Right ventricle myocardium superior (tissue), 1 donor: Measurements from ENCODE around the gene C16orf78. TPM values are rescaled to one million over a fixed set of nuclear protein-coding genes. Genes with fewer than 3 reads are reported as not detected.

ENCODE experiments used
- ATAC-seq: fragments of 200-7000 bp; cut with Tn5 transposase; one replicate; pipeline ENCODE4 v1.9.1; 2020; ENCODE audit warnings: mild to moderate bottlenecking; ENCODE audit not compliant: poor library complexity
- DNase-seq: peaks from one replicate; pipeline ENCODE4 v3.0.0-alpha.2; 2020
- intact Hi-C: fragments of 100-400 bp; cut with DNase I; formaldehyde crosslinking; loops from one replicate; pipeline ENCODE4 v1.11.2; 2022
- long read RNA-seq: library from polyadenylated mRNA; unstranded; transcript quantifications from one replicate; pipeline ENCODE4 v2.0.0, GENCODE V29; 2021
- total RNA-seq: library from RNA; stranded (reverse); fragmentation: NEBNext Ultra II Directional; extraction: Animal tissue kit (Norgen Biotek cat#: 25700); gene quantifications from one replicate; pipeline ENCODE4 v1.2.1, GENCODE V29; 2021
- donor health status: DM: no; HTN: yes; CAD: no; lungs with severe emphysema.

C16orf78 gene, protein sequence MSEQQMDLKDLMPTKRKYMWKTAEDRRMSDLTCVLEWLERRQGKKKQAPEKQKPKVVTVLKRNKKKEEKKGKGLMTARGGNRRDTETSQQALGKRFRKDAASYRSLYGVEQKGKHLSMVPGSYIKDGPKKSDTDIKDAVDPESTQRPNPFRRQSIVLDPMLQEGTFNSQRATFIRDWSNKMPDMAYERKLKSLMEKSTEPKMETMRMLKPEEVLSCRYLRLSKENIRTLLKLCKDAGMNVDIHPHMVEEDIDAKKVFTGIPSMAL
- total RNA-seq, result not detected
- long read RNA-seq, result 0 reads

DNA sequence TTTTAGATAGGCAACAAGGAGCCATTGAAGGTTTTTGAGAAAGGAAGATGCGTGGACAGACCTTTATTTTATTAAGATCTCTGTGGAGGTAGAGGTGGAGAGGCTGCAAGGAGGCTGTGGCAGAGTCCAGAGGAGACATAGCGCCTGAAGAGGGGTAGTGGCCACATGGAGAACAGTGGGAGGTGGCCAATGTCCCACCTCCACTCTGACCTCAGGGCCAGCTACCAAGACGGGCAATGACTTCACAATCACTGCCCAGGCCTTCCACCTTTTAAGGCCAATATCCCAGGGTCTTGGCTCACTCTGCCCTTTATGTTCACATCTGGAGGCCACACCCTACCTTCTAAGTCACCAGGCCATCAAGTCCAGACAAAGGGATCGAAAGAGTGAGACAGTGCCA lies at the start of gene C16orf78:
TSS of gene C16orf78 (plus strand) at position 301 of the 400 bp plus-strand sequence. CDS start 136 bp downstream, outside the sequence.
- intact Hi-C loops, result no loop called here
- ATAC-seq (no peak), DNase-seq (no peak)

DNA sequence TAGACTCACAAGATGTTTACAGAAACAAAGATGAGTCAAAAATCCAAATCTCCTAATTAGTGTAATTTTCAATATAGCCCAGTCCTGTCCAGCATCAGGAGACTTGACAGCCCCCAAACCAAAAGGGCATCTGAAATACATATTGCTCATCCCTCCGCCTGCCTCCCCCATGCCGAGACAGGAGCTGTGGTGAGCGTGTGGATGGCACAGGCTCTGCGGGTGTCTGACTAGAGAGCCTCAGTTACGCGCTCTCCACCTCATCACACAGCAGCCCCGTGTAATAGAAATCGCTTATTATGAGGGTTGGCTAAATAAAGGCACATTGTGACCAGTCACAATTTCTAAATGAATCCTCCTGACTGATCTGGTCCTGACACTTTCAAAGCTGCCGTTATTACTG lies 48.9 kb upstream of the C16orf78 start:
- intact Hi-C loops, result no loop called here
- DNase-seq, result no peak
- ATAC-seq, result no peak

DNA sequence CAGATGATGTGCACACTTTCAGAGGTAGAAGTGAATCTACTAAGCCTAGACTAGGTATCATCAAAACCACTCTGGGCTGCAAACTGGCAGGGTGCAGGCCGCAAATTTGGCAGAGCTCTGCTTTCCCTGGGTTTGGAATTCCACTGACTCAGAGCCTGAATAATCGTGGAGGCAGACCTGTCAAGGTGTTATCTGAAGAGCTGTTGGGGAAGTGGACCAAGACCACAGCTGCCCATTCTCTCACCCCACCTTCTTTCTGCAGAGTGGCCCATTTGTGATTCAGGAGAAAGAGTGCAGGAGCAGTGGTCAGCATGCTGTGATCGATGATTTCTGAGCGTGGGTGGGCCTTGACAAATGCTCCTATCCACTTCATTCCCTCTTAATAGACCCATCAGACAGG lies 46.1 kb upstream of the C16orf78 start:
- intact Hi-C loops, result no loop called here

DNA sequence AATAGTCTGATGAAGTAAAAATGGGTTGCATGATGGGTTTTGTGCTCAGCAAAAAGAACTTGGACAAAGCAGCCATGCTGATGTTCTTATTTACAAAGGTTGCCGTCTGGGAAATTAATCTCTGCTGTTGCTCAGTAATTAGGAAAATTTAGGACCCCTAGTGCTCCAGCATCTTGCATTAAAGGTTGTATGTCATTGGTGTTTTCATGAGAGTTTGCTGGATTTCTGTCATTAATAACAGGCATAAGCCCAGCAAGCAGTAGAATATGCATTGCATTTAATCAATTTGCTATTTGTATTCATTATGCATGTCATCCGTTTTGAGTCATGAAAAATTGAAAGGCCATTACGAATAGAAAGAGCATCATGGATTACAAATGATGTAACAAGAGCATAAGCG lies 45.3 kb upstream of the C16orf78 start:
- no peak for DNase-seq
- intact Hi-C loops, result no loop called here

More for the DNA sequence above, 46.1 kb upstream of the C16orf78 start:
- DNase-seq (no peak), ATAC-seq (no peak)

DNA sequence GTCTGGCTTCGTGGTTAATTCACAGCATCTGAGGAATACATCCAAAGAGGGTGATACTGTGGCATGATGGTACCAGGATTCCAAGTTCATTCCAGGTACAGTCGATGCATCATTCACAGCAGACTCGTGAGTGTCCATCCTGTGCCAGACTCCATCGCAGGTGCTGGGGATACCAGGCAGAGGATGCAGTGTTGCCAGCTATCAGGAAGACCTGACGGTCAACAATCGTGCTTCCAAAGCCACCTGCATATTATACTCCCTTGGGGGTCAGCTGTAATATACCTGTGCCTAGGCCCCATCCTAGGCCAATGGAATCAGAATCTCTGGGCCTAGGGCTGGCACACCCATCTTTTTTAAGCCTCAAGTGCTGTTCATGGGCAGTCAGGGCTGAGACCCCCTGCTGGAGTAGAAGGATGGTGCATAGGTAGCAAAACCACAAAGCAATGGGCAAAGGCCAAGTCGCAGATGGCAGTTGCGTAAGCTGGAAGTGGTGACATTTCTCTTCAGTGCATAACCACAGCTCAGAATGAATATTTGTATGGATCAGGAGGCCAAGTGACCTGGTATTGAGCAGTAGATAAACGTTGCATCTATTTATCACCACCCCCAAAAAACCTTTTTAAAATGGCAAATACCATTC lies 42.9 kb upstream of the C16orf78 start:
- no peak for ATAC-seq
- intact Hi-C loops, result no loop called here

More for the DNA sequence above, 45.3 kb upstream of the C16orf78 start:
- ATAC-seq, result no peak

DNA sequence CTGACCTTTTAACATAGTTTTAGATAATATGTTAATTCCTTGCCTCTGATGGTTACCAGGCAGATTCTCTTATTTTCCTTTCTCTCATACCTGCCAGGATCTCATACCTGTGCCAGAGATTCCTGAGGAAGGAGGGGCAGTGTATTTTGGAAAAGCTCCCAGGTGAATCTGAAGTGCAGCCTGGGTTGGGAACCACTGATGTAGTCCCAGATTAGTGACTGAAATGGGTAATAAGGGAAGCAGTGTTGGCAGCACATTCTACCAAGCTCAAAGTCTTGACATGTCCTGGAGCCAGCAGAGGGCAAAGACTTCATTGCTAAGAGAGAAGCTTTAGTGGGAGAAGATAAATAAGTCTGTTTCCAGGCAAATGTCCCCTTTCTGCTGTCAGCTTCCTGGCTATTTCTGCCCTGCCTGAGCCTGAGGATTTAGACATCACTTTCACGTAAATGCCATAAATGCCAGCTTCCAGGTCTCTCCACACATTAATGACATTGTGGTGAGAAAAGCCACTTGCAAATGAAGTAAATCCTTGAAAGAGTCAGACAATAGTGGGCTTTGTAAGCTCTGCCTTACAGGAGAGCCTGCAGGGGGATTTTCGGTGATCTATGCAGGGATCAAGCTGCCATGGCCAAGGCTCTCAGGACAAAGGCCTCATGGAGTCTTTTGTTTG lies 40.9 kb upstream of the C16orf78 start:
- ATAC-seq (no peak), DNase-seq (no peak)
- intact Hi-C loops, result no loop called here

More for the DNA sequence above, 42.9 kb upstream of the C16orf78 start:
- DNase-seq, result no peak

DNA sequence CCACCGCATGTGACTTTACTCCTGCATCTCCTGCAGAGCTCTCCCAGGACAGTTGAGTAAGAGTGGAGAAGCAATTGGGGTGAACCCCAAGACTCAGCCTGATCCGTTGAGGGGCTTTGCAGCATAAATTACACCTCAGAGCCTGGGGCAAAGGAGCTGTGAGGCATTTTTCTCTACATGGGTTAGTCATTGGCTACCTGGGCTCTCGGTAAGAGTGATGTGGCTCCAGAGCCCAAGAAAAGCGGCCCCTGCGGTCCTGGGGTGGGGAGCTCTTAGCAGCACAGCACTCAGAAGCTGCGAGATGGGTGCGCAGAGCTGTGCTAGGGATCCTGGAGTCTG lies 40.4 kb upstream of the C16orf78 start:
- intact Hi-C loops, result no loop called here
- ATAC-seq (no peak), DNase-seq (no peak)

DNA sequence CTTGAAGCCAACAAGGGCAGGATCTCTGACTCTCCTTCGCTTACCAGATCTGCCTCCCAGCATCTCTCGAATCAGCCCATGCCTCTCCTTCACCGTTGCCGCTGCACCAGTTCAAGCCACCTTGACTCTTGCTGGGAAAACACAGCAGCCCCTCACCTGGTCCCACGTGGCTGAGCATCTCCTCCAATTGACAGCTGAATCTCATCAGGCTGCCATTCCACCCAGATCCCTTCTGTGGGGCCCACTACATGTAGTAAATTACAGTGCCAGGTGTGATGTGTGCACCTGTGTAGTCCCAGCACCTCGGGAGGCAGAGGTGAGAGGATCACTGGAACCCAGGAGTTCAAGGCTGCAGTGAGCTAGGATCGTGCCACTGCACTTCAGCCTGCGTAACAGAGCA lies 37.8 kb upstream of the C16orf78 start:
- intact Hi-C loops, result no loop called here

DNA sequence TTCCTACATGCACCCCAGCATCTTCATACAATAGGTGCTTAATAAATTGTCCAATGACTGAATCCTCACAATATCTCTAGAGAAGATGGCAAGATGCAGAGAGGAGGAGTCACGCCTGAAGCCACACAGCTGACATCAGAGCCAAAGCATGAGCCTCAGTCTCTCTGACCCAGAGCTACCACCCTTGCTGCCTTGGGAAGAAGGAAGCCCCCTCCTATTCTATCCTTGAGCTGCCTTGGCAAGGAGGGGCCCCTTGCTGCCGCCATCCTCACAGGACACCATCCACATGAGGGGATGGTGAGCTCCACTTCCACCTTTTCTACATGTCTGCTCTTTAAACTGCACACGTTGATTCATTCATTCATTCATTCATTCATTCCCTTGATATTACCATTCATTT lies 37.0 kb upstream of the C16orf78 start:
- intact Hi-C loops, result no loop called here
- no peak for ATAC-seq
- DNase-seq, result no peak

More for the DNA sequence above, 37.8 kb upstream of the C16orf78 start:
- no peak for ATAC-seq
- no peak for DNase-seq

DNA sequence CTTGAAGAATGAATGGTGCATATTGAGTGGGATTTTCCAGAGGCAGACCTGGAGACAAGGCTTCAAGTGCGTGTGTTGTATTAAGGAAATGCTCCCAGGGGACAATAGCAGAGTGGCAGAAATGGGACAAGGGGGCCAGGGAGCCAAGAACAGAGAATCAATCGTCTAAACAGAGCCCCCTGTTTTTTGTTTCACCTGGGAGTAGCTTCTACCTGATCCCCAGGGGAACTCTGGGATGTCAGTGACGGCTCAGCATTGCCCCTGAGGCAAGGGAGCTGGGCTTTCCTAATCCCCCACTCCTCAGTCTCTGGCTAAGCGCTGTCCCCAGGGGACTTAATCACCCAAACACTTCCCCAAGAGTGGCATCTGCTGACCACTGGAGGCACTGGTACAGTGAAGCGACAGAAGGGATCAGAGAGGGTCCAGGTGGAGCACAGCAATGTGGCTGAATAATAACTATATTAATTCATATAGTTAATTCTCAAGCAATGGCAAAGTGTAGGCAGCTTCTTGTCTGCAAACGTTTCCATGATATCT lies 35.7 kb upstream of the C16orf78 start:
- intact Hi-C loops, result no loop called here
- ATAC-seq (no peak), DNase-seq (no peak)

DNA sequence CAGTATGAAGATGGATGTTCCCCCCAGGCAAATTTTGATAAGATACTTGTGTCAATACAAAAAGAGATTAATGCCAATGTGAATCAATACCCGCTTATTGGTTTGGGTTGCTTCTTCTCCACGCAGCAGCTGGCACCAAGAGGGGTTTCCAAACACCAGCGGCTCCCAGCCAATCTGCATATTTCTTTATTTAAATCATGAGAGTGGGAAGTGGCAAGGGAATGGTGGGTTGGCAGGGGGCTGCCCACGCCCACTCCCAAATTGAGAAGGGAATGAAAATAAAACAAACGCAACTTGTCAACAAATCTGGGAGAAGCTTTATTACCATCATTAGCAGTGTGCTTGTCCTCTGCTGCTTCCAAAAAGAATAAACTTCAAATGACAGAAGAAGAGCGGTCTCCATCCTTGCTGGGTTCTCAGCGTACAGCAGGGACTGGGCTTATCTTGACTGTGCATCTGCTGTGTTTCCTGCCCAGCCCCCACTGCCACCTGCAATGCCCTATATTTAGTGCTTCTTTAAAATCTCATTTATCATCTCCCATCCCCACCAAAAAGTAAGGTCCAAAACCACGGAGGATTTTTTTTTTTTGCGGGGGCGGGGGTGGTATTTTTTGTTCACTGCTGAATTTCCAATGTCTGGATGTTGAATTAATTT lies 34.9 kb upstream of the C16orf78 start:
- DNase-seq (no peak), ATAC-seq (no peak)
- intact Hi-C loops, result no loop called here

DNA sequence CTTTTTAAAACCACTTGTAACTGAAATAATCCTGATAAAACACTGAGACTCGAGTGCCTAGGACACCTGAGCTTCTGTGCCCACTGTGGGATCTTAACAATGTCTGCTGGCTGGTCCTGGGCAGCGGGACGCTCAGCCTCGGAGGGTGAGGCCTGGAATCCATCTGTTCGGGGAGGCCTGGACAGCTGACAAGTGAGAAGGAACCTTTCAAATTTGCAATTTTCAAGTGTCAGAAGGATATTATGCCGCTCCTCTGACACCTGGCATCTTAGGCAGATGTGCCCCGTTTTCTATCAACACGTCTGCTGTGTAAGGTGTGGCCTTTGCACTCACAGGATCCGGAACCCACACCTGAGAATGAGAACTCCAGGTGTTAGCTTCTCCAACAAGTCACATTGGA lies 33.1 kb upstream of the C16orf78 start:
- ATAC-seq, result no peak
- DNase-seq, result no peak
- intact Hi-C loops, result no loop called here

DNA sequence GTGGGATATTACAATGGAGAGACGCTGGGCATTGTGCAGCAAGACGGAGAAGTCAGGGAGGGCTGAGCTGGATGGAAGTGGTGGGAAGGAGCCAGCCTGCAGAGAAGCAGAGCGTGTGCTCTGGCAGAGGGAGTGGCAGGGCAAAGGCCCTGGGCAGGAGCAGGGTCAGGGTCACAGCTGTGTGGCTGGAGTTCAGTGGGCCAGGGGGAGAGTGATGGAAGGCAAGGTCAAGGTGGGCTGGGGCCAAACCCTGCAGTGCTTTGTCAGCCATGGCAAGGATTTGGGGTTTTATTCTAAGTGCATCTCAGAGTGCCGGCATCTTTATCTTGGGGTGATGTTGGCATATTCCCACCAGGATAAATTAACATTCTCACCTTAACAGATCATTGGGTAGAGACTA lies 31.9 kb upstream of the C16orf78 start:
- DNase-seq (no peak), ATAC-seq (no peak)
- intact Hi-C loops, result no loop called here

DNA sequence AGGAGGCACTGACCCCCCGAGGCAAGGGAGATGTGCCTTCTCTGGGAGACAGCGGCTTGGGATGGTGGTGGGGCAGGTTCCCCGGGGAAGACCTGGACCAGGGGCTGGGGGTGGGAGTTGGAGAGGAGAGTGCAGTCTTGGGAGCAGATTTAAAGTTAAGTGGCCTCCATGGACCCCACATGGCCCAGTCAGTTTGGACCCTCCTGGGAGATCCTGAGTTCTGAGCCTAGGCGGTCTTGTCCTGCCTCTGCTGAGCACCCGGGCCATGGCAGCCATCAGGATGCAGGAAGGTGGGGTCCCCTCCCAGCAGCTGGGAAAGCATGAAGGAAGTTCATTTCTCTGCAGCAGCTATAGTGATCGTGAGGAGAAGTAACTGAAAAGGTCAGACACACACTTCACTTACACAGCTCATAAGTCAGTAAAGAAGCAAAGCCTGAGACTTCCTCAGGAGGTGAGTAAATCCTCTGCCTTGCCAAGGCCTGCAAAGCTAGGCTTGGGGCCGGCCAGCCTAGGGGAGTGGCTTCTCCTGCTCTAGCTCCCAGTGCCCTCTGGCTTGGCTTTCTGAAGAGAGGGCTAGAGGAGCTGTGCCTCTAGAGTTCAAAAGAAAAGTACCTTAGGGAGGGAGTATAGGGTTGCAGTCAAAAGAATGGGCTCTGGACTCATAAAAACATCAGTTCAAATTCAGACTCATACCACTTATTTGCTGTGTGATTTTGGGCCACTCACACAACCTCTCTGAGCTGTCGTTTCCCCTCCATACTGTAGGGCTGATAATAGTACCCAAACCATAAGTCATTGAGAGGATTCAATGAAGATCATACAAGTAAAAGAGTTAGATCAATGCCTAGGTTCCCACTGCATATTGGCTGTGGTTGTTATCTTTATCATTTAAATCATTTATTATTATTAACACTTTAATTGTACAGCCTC lies 31.0 kb upstream of the C16orf78 start:
- no peak for ATAC-seq
- intact Hi-C loops, result no loop called here
- no peak for DNase-seq

DNA sequence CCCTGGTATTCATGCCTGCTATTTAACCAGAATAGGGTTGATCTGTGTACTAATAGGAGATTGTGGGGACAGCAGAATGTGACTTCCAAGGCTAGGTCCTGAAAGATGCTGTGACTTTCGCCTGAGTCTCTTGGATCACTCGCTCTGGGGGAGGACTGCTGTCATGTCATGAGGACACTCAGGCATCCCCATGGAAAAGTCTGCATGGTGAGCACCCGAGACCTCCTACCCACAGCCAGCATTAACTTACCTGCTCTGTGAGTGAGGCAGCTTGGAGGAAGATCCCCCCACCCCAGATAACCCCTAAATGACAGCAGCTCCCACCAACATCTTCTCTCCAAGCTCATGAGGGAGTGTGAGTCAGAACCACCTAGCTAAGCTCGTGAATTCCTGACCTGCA lies 30.3 kb upstream of the C16orf78 start:
- DNase-seq (no peak), ATAC-seq (no peak)
- intact Hi-C loops, result no loop called here

DNA sequence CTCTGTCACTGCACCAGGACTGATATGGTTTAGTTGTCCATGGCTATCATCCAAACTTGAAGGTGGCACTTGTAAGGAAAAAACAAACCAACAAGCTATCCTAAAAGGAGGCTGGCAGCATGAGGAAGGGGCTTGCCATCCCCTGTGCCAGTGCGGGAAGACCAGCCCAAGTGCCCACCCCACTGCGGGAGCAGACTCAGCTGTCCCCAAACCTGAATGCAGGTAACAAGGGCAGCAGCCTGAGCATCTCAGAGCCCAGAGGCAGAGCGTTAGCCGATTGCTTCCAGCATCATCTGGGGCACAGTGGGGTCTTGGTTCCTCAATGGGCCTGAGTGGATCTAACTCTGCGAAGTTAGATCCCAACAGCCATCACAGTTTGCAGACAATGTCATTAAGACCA lies 29.2 kb upstream of the C16orf78 start:
- DNase-seq (no peak), ATAC-seq (no peak)
- intact Hi-C loops, result no loop called here

DNA sequence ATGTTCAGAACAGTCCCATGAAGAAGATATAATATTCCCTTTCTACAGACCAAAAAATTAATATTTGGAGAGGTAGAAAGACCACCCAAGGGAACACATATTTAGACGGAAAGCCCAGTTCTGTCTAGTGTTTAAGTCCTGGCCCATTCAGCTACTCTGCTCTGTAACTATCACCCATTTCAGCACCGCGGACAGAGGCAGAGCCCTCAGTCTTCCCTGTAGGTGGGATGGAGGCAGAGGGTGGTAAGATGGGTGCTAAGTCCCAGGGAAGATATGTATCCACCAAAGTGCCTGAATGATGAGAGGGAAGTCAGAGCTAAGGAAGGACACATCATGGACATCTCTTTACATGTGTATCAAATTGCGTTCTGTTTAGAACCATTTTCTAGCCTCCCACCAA lies 27.8 kb upstream of the C16orf78 start:
- no peak for ATAC-seq
- intact Hi-C loops, result no loop called here
- DNase-seq, result no peak

DNA sequence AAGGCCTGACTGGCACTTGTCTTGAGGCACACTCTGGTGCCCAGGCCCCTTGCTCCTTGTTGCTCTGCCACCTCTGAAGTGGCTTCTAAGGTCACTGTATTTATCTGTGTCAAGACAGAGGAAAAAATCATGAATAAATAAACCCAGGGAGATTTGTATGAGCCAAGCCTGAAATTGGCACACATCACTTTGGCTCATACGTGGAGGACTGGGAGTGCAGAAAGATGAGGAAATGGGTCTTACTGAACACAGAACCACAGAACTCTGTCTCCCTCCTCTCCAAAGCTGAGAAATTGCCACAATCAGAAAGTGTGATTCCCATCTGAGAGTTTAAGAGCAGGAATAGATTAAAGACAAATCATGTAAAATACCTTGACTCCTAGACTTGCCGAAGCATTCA lies 27.1 kb upstream of the C16orf78 start:
- ATAC-seq, result no peak
- intact Hi-C loops, result no loop called here
- no peak for DNase-seq
